HG02870 (cell line): ENCODE results near the gene TLCD3B.

Source experiments
- ATAC-seq: cut with Tn5 transposase; IDR thresholded peaks from one replicate; pipeline ENCODE4 v1.9.1; 2021; ENCODE audit warnings: mild to moderate bottlenecking, moderate library complexity; ENCODE audit not compliant: unreplicated experiment

Gene TLCD3B

DNA sequence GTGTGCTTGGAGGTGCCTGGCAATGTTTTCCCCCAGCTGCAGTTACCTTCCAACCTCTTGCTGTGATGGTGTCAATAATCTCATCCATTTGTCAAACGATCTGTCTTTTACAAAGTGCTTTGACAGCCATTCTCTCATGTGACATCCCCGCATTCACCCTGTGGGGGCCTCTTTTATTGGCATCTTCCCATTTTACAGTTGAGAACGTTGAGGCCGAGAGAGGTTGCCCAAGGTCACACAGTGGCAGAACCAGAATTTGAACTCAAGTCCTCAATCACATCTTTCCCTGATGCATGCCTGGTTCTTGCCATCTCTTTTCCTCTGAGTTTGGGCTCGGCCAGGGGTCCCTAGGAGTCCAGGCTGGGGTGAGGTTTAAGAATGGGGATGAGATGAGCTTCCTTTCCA, 55.9 kb downstream of the TLCD3B start:
- no peak for ATAC-seq
